Right atrium auricular region (tissue), 2 donors: ENCODE results near the gene NPAS3. TPM values are rescaled to one million over a fixed set of nuclear protein-coding genes. Genes with fewer than 3 reads are reported as not detected.

Source experiments
- DNase-seq: peaks from one replicate; pipeline ENCODE4 v3.0.0-alpha.2; 2019; ENCODE audit warnings: low spot score
- H3K27ac ChIP-seq, 2 donors: fragments of 200-600 bp; sonication (generic); 1 replicate in 1 of 2; 2 replicates in 1 of 2; pipeline ENCODE4 v1.5.1; 2016 to 2019
- H3K27me3 ChIP-seq, 2 donors: fragments of 200-600 bp; sonication (generic); one replicate each; pipeline versions ENCODE4 v1.5.1 to v1.6.0; 2017 to 2019
- H3K36me3 ChIP-seq: fragments of 200-600 bp; sonication (generic); one replicate; pipeline ENCODE4 v1.5.1; 2016
- H3K4me1 ChIP-seq, 2 donors: fragments of 200-600 bp; sonication (generic); one replicate each; pipeline versions ENCODE4 v1.5.1 to v1.6.0; 2017 to 2019
- H3K4me3 ChIP-seq, 2 donors: fragments of 200-600 bp; sonication (generic); 1 replicate in 1 of 2; 2 replicates in 1 of 2; pipeline ENCODE4 v1.5.1; 2017 to 2019; ENCODE audit warnings: mild to moderate bottlenecking in 1 of 2, moderate library complexity in 1 of 2
- H3K9me3 ChIP-seq, 2 donors: fragments of 200-600 bp; sonication (generic); one replicate each; pipeline ENCODE4 v1.5.1; 2019
- CTCF ChIP-seq, 2 donors: fragments of 200-600 bp; sonication (generic); IDR thresholded peaks; one replicate each; pipeline ENCODE4 v1.5.1; 2019; ENCODE audit warnings: antibody characterized with exemption in 2 of 2
- total RNA-seq, 2 donors: library from RNA; depleted of rRNA; stranded (reverse); fragments of >200 nt; gene quantifications; one replicate each; pipeline ENCODE4 v1.1.0, GENCODE V29; 2016

The NPAS3 gene
- total RNA-seq, 2 donors from 2014 or later = 0.67 to 1.3 TPM

DNA sequence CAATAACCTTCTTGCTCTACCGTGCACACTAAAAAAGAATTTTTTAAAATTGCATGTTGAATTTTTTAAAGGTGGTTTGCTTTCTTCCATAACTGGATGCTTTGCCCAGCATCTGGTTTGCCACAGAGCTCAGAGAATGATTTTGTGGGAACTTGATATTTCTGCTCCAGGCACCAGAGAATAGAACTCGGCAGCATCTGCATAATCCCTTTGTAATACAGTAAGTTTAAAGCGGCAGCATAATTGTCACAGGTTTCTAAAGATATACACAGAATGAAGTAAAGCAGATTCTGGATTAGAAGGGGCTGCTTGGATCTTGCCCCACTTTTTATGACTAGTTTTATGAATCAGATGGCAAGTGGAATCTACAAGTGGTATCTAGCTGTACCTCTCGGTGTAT is 352.0 kb downstream of the NPAS3 start:
- Histone ChIP-seq H3K27me3 (no peaks in the 10 kb centered on the region), H3K9me3 (no peaks in the 10 kb centered on the region), H3K36me3 (no peaks in the 10 kb centered on the region), H3K27ac (no peak overlapping the region), H3K4me3 (no peak overlapping the region), H3K4me1 (no peaks in the 10 kb centered on the region)
- TF ChIP-seq CTCF (IDR thresholded peaks at IDR 0.05) = no peak
- DNase-seq = no peak

DNA sequence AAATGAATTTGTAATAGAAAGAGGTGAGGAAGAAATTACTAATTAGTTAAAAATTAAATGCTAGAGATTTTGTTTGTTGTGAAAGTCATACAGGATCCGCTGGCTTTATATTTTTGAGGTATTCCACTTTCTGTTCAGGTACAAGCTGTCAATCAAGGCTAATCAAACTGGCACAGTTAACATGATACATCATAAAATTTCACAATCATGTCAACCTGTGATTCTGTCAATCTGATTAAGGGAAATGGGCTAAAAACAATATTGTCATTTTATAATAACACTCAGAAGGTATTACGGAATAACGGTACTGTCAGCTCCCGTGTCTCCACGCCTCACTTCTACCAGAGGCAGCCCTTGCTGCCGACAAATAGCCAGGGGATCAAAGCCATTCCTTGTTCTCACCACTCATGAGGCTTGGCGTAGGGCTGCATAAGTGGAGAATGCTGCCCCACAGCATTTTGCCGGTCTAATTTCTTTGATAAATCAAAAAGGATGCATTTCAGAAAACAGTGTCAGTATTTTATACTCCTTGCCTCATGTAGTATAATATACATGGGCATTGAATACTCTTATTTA is 352.9 kb downstream of the NPAS3 start:
- Histone ChIP-seq H3K9me3 (no peaks in the 10 kb centered on the region), H3K4me1 (no peaks in the 10 kb centered on the region), H3K4me3 (no peak overlapping the region), H3K27ac (no peak overlapping the region), H3K36me3 (no peaks in the 10 kb centered on the region), H3K27me3 (no peaks in the 10 kb centered on the region)
- DNase-seq = no peak
- no peak for TF ChIP-seq CTCF (IDR thresholded peaks at IDR 0.05)

GRCh38 chr14:33294419-33294818 is 355.7 kb downstream of the NPAS3 start:
- Histone ChIP-seq H3K4me3 (no peak overlapping the region), H3K9me3 (no peaks in the 10 kb centered on the region), H3K36me3 (no peaks in the 10 kb centered on the region), H3K27ac (no peak overlapping the region), H3K27me3 (no peaks in the 10 kb centered on the region), H3K4me1 (no peaks in the 10 kb centered on the region)
- DNase-seq = no peak
- TF ChIP-seq CTCF (IDR thresholded peaks at IDR 0.05) = no peak

- no peaks in the 10 kb centered on the region for H3K36me3 ChIP-seq
- no peaks in the 10 kb centered on the region for H3K27me3 ChIP-seq
- no peak overlapping the region for H3K27ac ChIP-seq
- H3K9me3 ChIP-seq = no peaks in the 10 kb centered on the region
- no peak for DNase-seq
- no peak for TF ChIP-seq CTCF (IDR thresholded peaks at IDR 0.05)
- H3K4me1 ChIP-seq = no peaks in the 10 kb centered on the region
- no peak overlapping the region for H3K4me3 ChIP-seq
Observed at GRCh38 chr14:33297565-33297964, 358.9 kb downstream of the NPAS3 start.

GRCh38 chr14:33307691-33308251 is 369.1 kb downstream of the NPAS3 start:
- DNase-seq = no peak
- Histone ChIP-seq H3K27me3 (no peaks in the 10 kb centered on the region), H3K27ac (no peak overlapping the region), H3K9me3 (no peaks in the 10 kb centered on the region), H3K4me3 (no peak overlapping the region), H3K36me3 (no peaks in the 10 kb centered on the region), H3K4me1 (no peaks in the 10 kb centered on the region)
- no peak for TF ChIP-seq CTCF (IDR thresholded peaks at IDR 0.05)

DNA sequence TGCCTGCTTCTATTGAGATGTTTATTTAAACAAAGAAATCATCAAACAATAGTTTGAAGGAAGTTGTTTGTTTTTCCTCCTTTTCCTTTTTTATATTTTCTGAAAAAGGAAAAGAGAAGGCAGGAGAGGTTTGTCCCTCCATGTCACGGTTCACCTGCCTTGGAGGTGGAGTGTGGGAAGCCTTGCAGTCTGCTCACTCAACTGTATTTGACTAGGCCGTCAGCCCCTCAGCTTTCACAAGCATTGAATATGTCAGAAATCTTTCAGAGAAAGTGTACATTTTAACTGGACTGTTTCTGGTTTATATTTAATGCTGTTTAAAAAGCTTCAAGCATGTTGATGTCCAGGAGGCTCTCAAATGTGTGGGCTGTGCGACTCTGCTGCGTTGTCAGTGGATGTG is 370.4 kb downstream of the NPAS3 start:
- H3K36me3 ChIP-seq = no peaks in the 10 kb centered on the region
- no peak for TF ChIP-seq CTCF (IDR thresholded peaks at IDR 0.05)
- H3K27ac ChIP-seq = no peak overlapping the region
- H3K4me3 ChIP-seq = no peak overlapping the region
- no peaks in the 10 kb centered on the region for H3K9me3 ChIP-seq
- no peak for DNase-seq
- H3K27me3 ChIP-seq = no peaks in the 10 kb centered on the region
- no peaks in the 10 kb centered on the region for H3K4me1 ChIP-seq
